Esophagus muscularis mucosa (tissue), 4 donors: Measurements from ENCODE around the gene PAX9.

Experiments used
- CTCF ChIP-seq, 3 experiments: fragments of 200-600 bp in 2 of 3; fragments of 450-650 bp in 1 of 3; sonication (generic) in 2 of 3; IDR thresholded peaks; one replicate each; pipeline ENCODE4 v1.5.1; 2017 to 2019; ENCODE audit warnings: antibody characterized with exemption in 3 of 3, mild to moderate bottlenecking in 2 of 3, moderate library complexity in 1 of 3
- EP300 ChIP-seq: sonication (generic); formaldehyde crosslinking; IDR thresholded peaks from one replicate; pipeline ENCODE4 v1.6.1; 2017; ENCODE audit warnings: antibody characterized with exemption
- POLR2A ChIP-seq: fragments of 450-650 bp; IDR thresholded peaks from one replicate; pipeline ENCODE4 v1.6.1; 2017; ENCODE audit warnings: antibody characterized with exemption, moderate library complexity, mild to moderate bottlenecking, low read depth
- POLR2AphosphoS5 ChIP-seq, 2 donors: sonication (generic); formaldehyde crosslinking; IDR thresholded peaks; one replicate each; pipeline ENCODE4 v1.6.1; 2017; ENCODE audit warnings: antibody characterized with exemption in 2 of 2

GRCh38 chr14:36649872-36650650 is 11.6 kb upstream of the PAX9 start:
- no peak for TF ChIP-seq POLR2AphosphoS5 (IDR thresholded peaks at IDR 0.05)
- TF ChIP-seq CTCF (IDR thresholded peaks at IDR 0.05), result no peak
- TF ChIP-seq POLR2A, result no peak
- no peak for TF ChIP-seq EP300
